Loucy (cell line): ENCODE data around the gene BHLHE23.

Experiments
- CTCF ChIP-seq: fragments of 200-600 bp; sonication (generic); conservative IDR thresholded peaks from 2 replicates; pipeline ENCODE4 v1.5.1; 2014; ENCODE audit warnings: mild to moderate bottlenecking, antibody characterized with exemption, low read length
- EZH2phosphoT487 ChIP-seq: fragments of 200-600 bp; IDR thresholded peaks from 2 replicates; pipeline ENCODE4 v1.6.1; 2018; ENCODE audit warnings: antibody characterized with exemption, mild to moderate bottlenecking, moderate library complexity, borderline replicate concordance

GRCh38 chr20:63050406-63050805 is 43.6 kb upstream of the BHLHE23 start:
- TF ChIP-seq CTCF (no peak), EZH2phosphoT487 (no peak)
